GM12873 (cell line): ENCODE data around the gene GOPC.

ENCODE experiments used
- CTCF ChIP-seq: IDR thresholded peaks from 2 replicates; pipeline ENCODE4 v1.5.1; 2012; ENCODE audit warnings: low read depth, mild to moderate bottlenecking, moderate library complexity, low read length, control low read depth; ENCODE audit not compliant: insufficient read depth; ENCODE audit errors: missing control alignments

GOPC gene

GRCh38 chr6:117591405-117591804 lies 10.9 kb downstream of the GOPC start:
- TF ChIP-seq CTCF = no peak

DNA sequence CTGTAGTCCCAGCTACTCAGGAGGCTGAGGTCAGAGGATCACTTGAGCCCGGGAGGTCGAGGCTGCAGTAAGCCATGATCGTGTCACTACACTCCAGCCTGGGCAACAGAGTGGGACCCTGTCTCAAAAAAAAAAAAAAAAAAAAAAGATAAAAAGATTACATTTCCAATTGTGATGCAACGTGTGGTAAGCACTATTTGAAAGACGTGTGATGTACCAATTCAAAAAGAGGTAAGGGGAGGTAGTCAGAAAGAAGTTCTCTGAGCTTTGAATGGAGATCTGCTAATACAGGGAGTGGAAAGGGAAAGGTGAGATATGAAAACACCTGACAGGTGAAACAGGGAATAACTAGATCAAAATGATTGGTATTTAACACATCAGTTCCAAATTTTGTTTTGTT lies 11.9 kb downstream of the GOPC start:
- no peak for TF ChIP-seq CTCF

DNA sequence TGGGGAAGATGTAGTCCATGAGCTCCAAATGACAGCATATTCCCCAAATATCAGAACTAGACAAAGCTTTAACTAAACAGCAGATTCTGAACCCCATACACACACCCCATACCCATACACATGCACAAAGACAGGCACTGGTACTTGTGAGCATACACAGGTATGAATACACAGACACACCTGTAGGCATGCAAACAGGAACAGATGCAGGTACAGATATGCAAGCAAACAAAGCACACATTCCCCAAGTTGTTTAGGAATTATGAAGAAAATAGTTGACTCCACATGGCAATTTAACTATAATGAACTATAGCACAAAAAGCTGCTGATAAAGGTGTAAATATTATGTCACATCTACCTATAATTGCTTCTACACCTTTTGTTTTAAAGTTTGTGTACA lies 16.7 kb downstream of the GOPC start:
- TF ChIP-seq CTCF = no peak

- no peak for TF ChIP-seq CTCF
Observed at GRCh38 chr6:117574198-117574597, 28.1 kb downstream of the GOPC start.

GRCh38 chr6:117573006-117573680 lies 29.2 kb downstream of the GOPC start:
- no peak for TF ChIP-seq CTCF

DNA sequence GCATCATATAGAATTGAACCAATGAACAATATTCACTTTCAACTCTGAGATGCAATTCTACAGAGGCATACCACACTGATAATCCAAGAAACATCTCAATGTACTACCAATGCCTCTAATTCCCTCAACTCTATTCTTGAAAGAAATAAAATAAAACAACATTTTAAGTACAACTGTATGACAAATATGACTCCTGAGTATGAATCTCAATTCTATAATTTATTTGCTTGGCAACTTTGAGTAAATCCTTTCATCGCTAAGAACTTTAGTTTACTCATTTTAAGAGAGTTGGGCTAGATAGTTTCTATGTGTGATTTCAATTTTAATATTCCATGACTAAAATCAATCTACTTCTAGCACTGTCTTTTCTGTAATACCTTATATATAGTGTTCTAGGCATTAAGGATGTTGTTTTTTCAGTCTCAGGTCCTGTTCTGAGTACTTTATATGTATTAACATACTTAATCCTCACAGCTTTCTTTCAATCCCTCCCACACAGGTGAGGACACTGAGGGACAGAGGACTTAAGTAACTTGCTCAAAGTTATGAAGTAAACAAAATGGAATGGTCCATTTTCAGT lies 33.4 kb downstream of the GOPC start:
- no peak for TF ChIP-seq CTCF

DNA sequence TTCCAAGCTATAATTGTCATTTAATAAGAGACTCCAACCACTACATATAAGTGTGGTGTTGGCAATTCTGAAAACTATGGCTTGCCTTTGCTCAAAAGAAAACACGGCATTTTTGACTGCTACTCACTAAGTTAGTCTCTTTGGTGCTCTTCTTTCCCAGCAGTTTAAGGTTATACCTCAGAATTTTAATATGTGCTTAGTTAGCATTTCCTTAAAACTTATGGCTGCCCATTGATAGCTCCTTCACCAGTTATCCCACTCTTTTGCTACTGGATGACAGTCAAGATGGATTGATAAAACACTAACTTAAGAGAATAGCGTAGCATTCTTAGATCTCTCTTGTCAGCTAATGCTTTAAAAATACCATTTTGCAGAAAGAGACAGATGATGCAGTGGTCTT lies 34.1 kb downstream of the GOPC start:
- TF ChIP-seq CTCF = no peak

- no peak for TF ChIP-seq CTCF
Observed at GRCh38 chr6:117564681-117565080, 37.6 kb downstream of the GOPC start.
